Tongue (tissue), 2 donors: ENCODE measurements around the gene OR2T35. TPM values are rescaled to one million over a fixed set of nuclear protein-coding genes. Genes with fewer than 3 reads are reported as not detected.
"Not testable (repeated sequence)": the region's sequence is repeated elsewhere in the genome, so short reads cannot be mapped to it uniquely, and the experiment has no call there.

ENCODE experiments used
- DNase-seq: peaks from one replicate; pipeline ENCODE4 v3.0.0-alpha.2; 2015
- total RNA-seq: library from RNA; depleted of rRNA; stranded (reverse); fragments of >200 nt; gene quantifications from one replicate; pipeline ENCODE4 v1.2.3, GENCODE V29; 2014

The OR2T35 gene, protein sequence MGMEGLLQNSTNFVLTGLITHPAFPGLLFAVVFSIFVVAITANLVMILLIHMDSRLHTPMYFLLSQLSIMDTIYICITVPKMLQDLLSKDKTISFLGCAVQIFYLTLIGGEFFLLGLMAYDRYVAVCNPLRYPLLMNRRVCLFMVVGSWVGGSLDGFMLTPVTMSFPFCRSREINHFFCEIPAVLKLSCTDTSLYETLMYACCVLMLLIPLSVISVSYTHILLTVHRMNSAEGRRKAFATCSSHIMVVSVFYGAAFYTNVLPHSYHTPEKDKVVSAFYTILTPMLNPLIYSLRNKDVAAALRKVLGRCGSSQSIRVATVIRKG
- not detected for total RNA-seq

DNA sequence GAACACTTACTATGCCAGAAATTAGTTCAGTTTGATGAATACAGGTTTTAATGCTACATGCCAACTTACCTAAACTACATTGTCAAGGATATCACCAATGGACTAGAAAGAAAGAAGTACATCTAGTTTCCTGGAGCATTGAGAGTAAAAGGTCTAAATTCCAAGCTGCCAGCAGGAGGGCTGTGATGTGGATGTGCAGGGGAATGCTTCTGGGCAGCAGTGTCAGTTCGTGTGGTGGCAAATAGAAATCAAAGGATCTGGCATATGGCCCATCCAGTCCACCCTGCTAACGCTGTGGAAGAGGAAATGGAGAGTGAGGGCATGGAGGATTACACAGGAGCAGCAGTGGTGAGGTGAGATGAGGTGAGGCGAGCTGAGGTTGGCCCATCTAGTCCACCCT lies at the start of gene OR2T35:
Gene OR2T35, minus strand, starts transcription at position 101 of the 400 bp plus-strand sequence. CDS start 6,020 bp downstream, outside the sequence.
- not testable (repeated sequence) for DNase-seq

DNA sequence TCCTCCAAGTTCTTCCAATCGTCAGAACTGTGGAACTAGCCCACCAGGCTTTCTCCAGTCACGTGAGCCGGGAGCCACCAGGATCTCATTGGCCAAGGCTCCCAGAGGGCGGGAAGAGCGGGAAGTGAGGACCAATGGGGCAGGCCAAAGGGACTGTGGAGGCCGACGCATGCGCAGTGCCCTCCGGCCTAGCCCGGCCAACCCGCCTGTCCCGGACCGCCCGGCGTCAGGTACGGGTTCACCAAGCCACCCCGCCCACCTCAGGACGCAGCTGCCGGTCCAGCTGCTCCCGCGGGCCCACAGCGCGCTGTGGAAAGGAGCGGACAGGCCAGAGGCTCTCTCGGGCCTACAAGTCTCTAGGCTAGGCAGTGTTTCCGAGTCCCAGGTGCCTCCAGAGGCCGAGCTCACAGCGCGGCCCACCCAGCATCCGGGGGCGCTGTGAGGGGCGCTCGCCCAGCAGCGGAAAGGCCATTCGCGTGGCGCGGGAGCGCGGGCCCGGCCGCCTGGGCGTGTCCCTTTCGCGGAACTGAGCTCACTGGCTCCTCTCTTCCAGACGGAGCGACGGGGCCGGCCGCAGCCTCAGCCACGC lies 46.6 kb upstream of the OR2T35 start:
- no peak for DNase-seq

DNA sequence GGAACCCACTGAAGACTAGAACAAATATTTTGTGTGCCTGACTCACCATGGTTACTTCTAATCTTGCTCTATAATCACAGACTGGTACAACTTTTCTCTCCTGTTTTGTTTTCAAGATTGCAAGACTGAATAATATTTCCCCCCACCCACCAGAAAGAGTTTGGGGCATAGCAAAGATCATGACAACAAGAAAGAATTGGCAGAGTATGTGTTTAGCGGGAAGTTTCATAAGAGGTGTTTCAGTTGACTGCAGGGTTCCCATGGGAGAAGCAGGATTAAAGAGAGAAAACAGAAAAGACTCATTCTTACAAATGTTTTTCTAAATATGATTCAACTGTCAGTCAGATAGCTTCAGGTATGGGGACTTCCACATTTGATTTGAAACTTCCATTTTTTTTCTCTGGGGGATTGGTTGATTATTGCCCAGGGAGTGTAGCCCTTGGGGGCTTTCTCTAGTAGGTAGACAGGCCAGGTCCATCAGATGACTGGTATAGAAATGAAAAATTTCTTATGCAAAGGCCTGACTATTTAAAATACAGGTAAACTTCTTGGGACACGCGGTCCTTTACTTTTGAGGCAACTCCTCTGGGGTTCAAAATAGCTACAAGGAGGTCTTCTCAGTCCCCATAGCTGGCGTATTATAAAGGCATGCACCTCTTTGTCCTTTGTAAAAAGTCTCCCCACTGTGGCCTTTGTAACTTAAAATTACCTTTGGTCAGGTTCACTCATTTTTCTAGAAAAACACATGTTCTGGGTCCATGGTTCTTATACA lies 43.6 kb upstream of the OR2T35 start:
- no peak for DNase-seq

DNA sequence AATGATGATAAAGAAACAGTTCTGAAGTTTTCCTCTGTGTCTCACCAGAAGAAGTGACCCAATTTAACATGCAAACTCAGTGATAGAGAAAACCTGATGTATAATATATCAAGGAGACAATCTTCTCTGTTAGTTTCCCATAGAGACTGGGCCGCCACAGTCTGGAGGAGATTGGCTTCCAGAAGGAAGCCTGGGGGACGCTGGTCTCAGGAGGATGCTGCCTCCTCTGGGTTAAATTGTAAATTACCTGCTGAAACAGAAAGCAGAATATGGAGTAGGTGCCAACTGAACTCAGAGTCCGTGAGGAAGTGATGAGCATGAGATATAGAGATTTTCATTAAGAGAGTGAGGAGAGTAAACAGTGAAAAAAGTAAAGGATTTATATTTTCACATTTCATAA lies 41.7 kb upstream of the OR2T35 start:
- no peak for DNase-seq

DNA sequence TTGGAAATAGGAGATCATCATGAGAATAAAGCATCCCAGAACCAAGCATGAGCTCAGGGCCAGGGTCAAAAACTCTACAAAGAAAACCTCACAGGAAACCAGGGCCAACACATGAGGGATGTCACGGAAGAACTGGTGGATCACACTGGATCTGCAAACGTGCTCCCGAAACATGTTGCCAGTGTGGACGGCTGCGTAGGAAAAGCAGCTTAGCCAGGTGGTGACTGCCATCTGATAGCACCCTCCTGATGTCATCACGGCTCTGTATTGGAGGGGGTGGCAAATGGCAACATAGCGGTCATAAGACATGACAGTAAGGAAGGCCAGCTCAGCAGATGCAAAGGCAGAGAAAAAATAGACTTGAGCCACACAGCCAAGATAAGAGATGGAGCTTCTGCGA lies 36.6 kb upstream of the OR2T35 start:
- DNase-seq: no peak

DNA sequence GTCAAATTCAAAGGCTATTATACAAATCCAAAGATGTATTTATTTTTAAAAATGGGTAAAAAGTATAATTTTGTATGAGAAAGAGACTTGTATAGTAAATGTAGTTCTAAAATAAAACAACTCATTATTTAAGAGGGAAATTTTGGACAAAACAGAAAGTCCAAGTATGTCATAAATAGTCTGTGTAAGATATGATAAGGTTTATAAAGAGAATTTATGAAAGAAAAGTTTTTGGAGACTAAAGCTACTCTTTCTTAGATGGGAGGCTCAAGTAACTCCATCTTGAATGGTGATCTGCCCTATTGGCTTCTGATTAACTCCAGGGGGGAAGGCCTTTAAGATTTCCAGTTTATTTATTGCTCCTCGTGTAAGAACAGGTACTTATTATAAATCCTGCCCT lies 24.9 kb upstream of the OR2T35 start:
- DNase-seq: no peak

DNA sequence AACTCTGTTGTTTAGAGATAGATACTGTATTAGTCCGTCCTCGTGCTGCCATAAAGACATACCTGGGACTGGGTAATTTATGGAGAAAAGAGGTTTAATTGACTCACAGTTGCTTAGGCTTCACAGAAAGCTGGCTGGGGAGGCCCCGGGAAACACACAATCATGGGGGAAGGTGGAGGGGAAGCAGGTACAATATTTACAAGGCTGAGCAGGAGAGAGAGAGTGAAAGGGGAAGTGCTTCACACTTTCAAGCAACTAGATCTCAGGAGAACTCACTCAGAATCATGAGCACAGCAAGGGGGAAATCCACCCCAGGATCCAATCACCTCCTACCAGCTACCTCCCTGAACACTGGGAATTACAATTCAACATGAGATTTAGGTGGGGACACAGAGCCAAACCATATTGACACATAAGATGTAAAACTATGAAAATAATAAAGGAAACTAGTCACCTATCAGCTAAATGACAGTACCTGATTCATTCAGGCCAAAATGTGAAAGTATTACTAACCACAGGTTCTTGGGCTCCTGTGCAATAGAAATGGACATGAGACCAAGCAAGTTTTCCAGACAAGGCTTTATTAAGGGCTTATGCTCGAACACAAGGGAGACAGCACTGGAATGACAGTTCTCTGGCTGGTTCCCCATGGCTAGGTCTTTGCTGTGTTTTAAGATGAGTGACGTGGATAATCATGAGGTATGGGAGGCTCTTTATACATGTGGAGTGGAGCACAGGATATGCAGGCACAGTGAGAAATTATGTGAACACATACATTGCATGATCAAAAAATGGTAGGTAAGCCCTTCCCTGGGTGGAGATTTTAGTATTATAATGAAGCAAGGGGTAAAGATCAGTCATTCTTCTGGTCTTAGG lies 18.6 kb upstream of the OR2T35 start:
- not testable (repeated sequence) for DNase-seq

DNA sequence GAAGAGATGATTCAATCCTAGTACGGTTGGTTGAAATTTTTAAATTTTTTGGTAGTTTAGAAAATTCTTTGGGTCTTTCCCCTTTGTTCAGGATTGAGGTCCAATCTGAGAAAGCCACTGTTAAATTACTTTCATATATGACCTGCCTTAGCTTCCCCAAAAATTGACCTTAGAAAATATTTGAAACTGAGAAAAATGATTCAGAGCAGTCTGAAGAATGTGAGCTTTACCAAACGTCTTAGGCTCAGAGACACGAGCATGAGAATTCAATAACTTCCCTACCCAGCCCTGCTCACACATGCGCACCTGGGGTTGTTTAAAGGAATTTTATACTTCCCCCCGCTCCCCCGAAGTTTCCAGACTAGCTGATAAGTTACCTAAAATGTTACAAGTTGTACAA lies 11.7 kb upstream of the OR2T35 start:
- DNase-seq: not testable (repeated sequence)

DNA sequence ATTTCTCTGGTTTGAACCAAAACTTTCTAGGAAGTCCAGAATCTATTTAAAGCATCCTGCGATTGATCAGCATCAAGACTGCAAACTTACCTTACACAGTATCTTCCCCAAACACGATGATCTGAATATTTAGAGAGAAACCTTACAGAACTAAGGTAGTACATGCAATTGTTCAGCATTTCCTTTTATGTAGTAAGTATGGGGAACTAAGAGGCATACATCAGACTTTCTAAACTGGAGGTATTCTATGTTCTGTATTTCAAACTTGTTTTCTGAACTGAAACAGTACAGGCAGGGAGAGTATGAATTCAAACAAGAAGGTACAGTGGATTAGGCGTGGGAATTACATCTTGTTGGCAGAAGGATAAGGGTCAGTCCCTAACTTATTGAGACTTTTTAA lies 10.3 kb upstream of the OR2T35 start, which contains the start of gene OR2T27:
Gene OR2T27, minus strand, starts transcription at position 175 of the 400 bp plus-strand sequence. CDS start 4,644 bp downstream, outside the sequence.
- not testable (repeated sequence) for DNase-seq

DNA sequence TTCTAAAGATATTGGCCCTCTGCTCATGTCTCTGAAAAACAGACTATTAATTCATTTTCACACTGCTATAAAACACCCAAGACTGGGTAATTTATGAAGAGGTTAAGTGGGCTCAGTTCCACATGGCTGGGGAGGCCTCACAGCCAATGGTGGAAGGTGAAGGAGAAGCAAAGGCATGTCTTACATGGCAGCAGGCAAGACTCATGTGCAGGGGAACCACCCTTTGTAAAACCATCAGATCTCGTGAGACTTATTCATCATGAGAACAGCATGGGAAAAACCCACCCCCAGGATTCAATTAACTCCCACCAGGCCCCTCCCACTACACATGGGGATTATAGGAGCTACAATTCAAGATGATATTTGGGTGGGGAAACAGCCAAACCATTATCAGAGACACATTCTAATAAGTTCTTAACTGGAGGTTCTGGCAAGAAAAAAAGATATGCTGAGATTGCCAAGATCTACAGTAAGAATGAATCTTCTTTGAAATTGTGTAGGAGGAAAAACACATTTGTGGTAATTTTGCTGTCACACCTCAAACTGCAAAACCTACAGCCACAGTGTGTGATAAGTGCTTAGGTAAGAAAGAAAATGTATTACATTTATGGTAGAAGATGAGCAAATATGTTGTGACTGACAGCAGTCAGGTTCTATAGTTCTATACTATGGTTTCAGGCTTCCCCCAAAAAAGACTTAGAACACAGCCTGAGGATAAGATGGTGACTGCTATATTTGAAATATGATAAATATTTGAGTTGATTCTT lies 3.9 kb upstream of the OR2T35 start:
- not testable (repeated sequence) for DNase-seq

DNA sequence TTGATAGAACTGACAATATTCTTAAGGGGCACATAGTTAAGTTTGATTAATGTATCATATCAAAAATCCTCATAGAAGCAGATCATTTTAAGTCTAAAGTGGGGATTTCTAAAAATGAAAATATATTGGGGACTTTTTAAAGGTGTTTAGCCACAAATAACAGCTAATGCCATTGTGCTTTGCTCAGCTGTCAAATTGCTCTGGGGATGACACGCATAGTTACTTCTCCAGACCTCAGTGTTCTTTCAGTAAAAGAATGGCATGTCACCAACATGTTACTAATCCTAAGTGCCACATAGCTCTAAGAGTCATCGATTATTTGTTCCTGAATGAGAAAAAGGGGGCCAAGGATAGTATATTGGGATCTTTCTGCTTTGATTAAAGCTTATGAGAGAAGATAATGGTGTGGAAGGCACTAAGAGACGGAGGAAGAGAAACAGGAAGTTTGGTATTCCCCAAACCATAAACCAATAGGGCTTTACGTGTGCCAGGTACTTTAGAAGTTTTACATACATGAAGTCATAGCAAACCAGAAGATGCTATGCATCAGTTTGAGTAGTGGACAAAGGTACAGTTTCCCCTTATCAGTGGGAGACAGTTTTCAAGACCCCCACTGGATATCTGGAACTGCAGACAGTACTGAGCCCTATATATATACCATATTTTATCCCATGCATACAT lies 2.0 kb downstream of the OR2T35 start:
- DNase-seq: not testable (repeated sequence)

DNA sequence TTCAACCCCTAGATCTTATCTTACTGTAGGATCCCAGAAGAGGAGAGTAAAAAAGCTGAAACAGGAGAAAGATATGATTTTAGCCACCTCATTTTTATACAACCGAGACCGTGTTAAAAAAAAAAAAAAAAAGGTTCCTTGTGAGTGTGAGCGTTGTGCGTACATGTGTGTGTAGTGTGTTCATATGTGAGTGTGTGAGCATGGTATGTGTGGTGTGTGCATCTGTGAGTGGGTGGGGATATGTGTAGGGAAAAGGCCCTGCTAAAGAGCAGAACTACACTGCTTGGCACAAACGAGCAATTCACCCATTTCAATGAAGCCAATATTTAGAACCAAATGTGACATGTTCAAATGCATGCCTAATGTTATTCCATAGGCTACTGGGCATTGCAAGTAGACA lies 3.5 kb downstream of the OR2T35 start:
- not testable (repeated sequence) for DNase-seq

DNA sequence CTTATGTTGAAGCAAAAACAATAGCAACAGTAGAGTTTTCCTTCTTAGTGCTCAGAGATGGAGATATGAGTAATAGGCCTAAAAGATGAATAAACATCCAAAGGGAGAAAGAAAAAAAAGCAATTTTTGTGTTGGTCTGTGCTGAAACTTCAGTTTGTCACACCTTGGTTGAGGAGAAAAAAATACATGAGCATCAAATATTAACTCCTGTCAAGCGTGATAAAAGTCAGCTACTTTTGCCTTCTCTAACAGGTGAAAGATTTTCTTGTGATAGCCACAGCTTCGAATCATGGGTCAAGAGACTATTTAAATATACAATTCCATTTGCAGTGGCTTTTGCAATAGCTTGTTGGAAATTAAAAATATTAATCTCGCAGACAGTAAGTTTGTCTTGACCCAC lies 4.2 kb downstream of the OR2T35 start:
- DNase-seq: not testable (repeated sequence)

DNA sequence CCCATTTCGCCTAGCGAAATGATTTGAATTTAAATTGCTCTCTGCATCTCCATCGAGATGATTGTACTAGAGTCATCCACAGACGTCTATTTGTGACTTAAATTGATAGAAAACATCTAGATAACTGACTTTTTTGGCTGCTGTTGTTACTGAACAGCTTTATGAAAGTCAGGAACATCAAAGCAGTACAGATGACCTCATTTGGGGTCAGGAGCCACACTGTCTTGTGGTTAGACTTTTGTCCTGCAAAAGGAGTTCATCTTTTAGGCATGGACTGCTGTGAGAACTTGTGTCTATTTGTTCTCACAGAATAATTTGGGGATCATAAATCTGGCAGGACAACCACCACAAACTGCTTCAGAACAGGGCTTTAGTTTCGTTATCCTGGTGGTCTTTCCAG lies 5.4 kb downstream of the OR2T35 start:
- not testable (repeated sequence) for DNase-seq

DNA sequence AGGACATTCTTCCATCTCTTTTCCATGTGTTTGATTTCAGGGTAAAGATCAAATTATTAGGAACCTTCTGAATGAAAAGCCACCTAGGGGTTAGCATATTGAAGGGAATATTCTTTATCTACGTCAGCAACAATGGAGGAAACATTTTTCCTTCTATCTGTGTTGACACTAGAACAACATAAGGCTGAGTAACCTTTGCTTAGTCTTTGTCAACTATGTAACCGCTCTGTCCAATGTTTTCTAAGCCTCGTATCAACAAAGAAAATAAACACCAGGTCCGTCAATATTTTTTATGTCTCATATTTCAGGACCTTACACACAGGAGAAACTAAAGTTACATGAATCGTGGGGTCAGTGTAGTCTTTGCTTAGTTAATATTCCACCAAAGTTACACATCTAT lies 8.5 kb downstream of the OR2T35 start:
- not testable (repeated sequence) for DNase-seq

DNA sequence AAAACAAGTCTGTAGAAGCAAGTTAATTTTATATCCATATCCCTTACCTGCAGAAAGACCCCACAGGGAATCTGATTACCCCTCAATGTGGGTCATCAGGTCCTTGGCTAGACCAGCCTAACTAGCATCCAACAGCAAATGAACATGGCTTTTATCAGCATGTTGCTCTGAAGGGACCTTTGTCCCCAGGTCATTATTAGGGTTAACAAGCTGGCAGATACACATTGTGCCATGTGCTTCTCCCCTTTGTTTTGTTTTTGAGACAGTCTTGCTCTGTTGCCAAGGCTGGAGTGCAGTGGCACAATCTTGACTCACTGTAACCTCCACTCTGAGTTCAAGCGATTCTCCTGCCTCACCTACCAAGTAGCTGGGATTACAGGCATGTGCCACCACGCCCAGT lies 10.1 kb downstream of the OR2T35 start, which contains the start of gene OR2T11:
Gene OR2T11, minus strand, starts transcription at position 101 of the 400 bp plus-strand sequence. CDS start 7,963 bp downstream, outside the sequence.
- not testable (repeated sequence) for DNase-seq

DNA sequence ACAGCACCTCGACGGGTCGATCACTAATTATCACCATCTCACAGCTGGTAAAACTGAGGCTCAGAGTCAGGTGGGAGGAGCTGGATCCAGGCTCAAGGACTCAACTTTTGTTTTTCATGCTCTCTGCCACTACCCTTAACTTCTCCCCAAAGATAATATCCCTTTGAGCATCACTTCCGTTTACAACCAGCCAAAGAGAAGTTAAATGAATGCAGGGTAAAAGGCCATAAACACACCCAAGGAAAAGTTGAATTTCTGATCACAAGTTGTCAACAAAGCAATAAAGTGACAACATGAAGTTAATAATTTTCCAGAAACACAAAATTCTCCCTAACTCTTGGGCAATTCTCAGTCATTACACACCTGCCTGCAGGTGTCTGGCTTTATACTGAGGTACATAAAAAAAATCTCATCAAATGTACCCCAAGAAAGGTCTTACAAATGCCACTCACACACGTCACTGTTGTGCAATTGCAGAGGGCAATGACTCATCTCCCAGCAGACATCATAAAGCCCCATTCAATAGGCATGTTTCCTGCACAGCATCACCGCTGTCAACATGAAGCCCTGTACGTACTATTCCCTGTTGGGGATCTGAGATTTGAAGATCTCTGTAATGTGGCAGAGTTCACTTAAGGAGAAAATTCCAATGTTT lies 13.6 kb downstream of the OR2T35 start:
- no peak for DNase-seq

DNA sequence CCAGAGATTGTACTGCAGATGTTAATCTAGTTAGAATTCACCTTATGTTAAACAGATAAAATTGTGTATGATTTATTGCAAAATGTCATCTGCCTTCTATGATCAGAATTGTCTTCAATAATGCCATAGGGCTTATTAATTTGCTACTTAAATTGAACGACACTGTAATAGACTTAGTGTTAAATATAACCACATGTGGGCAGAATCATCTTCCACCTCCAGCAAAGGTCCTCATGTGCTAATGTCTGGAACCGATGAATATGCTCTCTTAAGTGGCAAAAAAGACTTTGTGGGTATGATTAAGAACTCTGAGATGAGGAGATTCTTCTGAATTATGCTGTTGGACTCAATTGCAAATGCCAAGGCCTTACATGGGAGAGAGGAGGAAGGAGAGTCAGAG lies 14.5 kb downstream of the OR2T35 start:
- no peak for DNase-seq

DNA sequence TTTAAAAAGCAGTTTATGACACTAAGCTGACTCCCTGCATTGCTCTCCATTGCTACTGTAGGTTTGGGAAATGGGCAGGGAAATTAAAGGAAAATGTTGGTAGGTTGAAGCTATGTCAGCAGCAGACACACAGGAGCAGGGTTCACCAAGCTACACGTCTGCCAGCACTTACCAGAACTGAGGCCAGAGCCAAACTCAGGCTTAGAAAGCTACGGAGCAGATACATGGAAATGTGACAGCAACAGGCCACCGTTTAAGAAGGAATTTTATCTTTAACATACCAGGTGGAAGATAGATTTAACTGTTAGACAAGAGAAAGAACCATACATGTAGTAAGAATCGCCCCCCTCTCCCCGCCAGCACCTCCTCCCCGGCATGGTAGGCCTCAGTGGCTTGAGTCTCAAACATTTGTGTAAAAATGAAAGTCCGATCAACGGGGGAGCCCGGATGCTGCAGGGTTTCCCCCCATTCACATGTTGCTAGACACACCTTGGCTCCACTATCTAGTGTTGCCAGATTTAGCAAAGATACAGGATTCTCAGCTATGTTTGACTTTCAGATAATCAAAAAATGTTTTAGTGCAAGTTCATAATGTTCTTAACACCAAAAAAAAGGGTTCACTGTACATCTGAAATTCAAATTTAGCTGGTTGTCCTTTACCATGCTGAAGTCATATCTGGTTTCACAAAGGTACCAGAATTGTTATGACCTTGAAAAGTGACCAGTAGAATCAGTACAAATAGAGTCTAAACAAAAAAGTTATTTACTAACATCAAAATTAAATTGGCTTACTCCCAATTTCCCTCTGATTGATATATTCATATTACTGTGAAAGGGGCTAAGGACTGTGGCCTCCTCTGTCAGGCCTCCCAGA lies 16.9 kb downstream of the OR2T35 start:
- DNase-seq: no peak
